ENCODE data around the gene GRM3. TPM values are rescaled to one million over a fixed set of nuclear protein-coding genes. Genes with fewer than 3 reads are reported as not detected.

The GRM3 gene
- total RNA-seq, 3 donors from 2014 or later (not counting 1 experiment from before 2014, with no cell fraction given): not detected

GRCh38 chr7:86748843-86749719, 105.4 kb downstream of the GRM3 start:
- H3K36me3 Mint-ChIP-seq: no peaks in the 10 kb centered on the region
- intact Hi-C loops (cut with micrococcal nuclease): no loop called here
- WGBS (ENCODE audit: insufficient coverage): 85% methylated on average over 6 of the region's 7 CpGs

DNA sequence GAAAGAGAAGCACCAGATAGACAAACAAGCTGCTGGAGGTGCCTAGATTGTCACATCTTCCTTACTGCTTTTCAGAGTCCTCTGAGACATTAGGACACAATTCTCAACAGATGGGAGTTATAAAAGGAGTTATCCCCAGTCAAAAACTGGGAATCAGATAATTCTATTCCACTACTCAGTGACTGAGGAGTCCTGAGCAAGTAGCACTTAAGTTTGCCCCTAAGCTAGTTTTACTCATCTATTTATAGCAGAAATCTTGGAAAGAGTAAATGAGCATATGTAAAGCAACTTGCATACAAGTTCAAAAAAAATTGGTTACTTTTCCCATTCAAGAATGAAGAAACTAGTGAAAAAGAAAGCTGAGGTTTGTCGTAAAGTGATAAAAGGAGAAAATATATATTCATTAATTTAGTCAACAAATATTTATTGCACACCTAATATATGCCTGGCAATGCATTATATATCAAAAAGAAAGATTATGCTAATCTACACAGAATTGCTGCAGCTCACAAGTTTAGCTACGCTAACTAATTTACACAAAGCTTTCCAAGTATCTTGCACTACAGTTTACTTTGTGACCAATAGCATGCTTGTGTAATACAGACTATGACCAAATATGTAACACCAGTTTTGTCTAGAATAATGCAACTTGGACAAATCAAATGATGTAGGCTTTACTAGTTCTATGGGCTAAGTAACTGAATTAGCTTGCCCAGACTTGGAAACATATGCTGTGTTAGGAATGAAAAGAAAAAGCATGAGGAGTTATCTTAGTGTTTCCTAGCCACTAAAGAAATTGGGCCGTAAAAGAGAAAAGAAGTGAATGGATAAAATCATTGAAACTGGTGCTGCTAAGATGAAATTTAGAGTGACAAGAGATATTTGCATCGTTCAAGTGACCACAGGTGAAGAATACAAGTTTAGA, 106.3 kb downstream of the GRM3 start:
- Histone ChIP-seq H3K9me3 (ENCODE audit: control insufficient read depth, insufficient read depth, low read length) (no peaks in the 10 kb centered on the region), H3K4me1 (ENCODE audit: control insufficient read depth, insufficient read depth, low read length) (no peaks in the 10 kb centered on the region), H3K27me3 (ENCODE audit: control insufficient read depth, insufficient read depth, low read length) (no peaks in the 10 kb centered on the region), H3K4me3 (ENCODE audit: low read length) (no peak overlapping the region), H3K36me3 (ENCODE audit: control insufficient read depth, insufficient read depth, low read length) (no peaks in the 10 kb centered on the region), H3K27ac (ENCODE audit: low read length) (no peak overlapping the region)
- H3K4me3 Mint-ChIP-seq: no peak overlapping the region
- H3K9me3 Mint-ChIP-seq: peaks cover 3 to 7% of the 10 kb centered on the region in 2 donors
- H3K27ac Mint-ChIP-seq: no peak overlapping the region
- ATAC-seq: no peak
- intact Hi-C loops (cut with micrococcal nuclease): no loop called here
- H3K4me1 Mint-ChIP-seq: no peaks in the 10 kb centered on the region
- H3K36me3 Mint-ChIP-seq: no peaks in the 10 kb centered on the region
- 97% methylated on average over 3 of the region's 4 CpGs for WGBS (ENCODE audit: insufficient coverage)
- TF ChIP-seq, protein P1, sequence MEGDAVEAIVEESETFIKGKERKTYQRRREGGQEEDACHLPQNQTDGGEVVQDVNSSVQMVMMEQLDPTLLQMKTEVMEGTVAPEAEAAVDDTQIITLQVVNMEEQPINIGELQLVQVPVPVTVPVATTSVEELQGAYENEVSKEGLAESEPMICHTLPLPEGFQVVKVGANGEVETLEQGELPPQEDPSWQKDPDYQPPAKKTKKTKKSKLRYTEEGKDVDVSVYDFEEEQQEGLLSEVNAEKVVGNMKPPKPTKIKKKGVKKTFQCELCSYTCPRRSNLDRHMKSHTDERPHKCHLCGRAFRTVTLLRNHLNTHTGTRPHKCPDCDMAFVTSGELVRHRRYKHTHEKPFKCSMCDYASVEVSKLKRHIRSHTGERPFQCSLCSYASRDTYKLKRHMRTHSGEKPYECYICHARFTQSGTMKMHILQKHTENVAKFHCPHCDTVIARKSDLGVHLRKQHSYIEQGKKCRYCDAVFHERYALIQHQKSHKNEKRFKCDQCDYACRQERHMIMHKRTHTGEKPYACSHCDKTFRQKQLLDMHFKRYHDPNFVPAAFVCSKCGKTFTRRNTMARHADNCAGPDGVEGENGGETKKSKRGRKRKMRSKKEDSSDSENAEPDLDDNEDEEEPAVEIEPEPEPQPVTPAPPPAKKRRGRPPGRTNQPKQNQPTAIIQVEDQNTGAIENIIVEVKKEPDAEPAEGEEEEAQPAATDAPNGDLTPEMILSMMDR (IDR thresholded peaks at IDR 0.05): no peak
- no peaks in the 10 kb centered on the region for H3K27me3 Mint-ChIP-seq (ENCODE audit: low read depth in 2 of 2)
- DNase-seq: no peak

More at GRCh38 chr7:86748843-86749719, 105.4 kb downstream of the GRM3 start:
- Histone ChIP-seq H3K36me3 (ENCODE audit: control insufficient read depth, insufficient read depth, low read length) (no peaks in the 10 kb centered on the region), H3K27ac (ENCODE audit: low read length) (no peak overlapping the region), H3K9me3 (ENCODE audit: control insufficient read depth, insufficient read depth, low read length) (no peaks in the 10 kb centered on the region), H3K27me3 (ENCODE audit: control insufficient read depth, insufficient read depth, low read length) (no peaks in the 10 kb centered on the region), H3K4me3 (ENCODE audit: low read length) (no peak overlapping the region), H3K4me1 (ENCODE audit: control insufficient read depth, insufficient read depth, low read length) (no peaks in the 10 kb centered on the region)
- no peaks in the 10 kb centered on the region for H3K27me3 Mint-ChIP-seq (ENCODE audit: low read depth in 2 of 2)
- peaks cover 3 to 9% of the 10 kb centered on the region in 2 donors for H3K9me3 Mint-ChIP-seq
- no peak overlapping the region for H3K4me3 Mint-ChIP-seq
- TF ChIP-seq, protein P1 (IDR thresholded peaks at IDR 0.05): no peak
- H3K4me1 Mint-ChIP-seq: no peaks in the 10 kb centered on the region
- DNase-seq: no peak
- no peak overlapping the region for H3K27ac Mint-ChIP-seq
- no peak for ATAC-seq

GRCh38 chr7:86760236-86760635, 116.5 kb downstream of the GRM3 start:
- Histone ChIP-seq H3K27me3 (ENCODE audit: control insufficient read depth, insufficient read depth, low read length) (no peaks in the 10 kb centered on the region), H3K4me3 (ENCODE audit: low read length) (no peak overlapping the region), H3K4me1 (ENCODE audit: control insufficient read depth, insufficient read depth, low read length) (no peaks in the 10 kb centered on the region), H3K36me3 (ENCODE audit: control insufficient read depth, insufficient read depth, low read length) (no peaks in the 10 kb centered on the region), H3K9me3 (ENCODE audit: control insufficient read depth, insufficient read depth, low read length) (no peaks in the 10 kb centered on the region), H3K27ac (ENCODE audit: low read length) (no peak overlapping the region)
- no peak overlapping the region for H3K27ac Mint-ChIP-seq
- no peaks in the 10 kb centered on the region for H3K27me3 Mint-ChIP-seq (ENCODE audit: low read depth in 2 of 2)
- DNase-seq (no peak), ATAC-seq (no peak)
- no peak overlapping the region for H3K4me3 Mint-ChIP-seq
- intact Hi-C loops (cut with micrococcal nuclease): no loop called here
- peaks cover 4 to 6% of the 10 kb centered on the region in 2 donors for H3K9me3 Mint-ChIP-seq
- no peaks in the 10 kb centered on the region for H3K4me1 Mint-ChIP-seq
- H3K36me3 Mint-ChIP-seq: no peaks in the 10 kb centered on the region
- TF ChIP-seq, protein P1 (IDR thresholded peaks at IDR 0.05): no peak
- 57% methylated on average over 3 of the region's 4 CpGs for WGBS (ENCODE audit: insufficient coverage)
